Endothelial cell of umbilical vein (primary cell): ENCODE data around the gene GPAT3.

Experiments used
- CTCF ChIP-seq, 2 donors: IDR thresholded peaks; 1 replicate in 1 of 2; 2 replicates in 1 of 2; pipeline ENCODE4 v1.5.1; 2011; ENCODE audit warnings: low read length in 2 of 2, mild to moderate bottlenecking in 2 of 2, moderate library complexity in 2 of 2, control low read depth in 1 of 2, inconsistent platforms in 1 of 2, low read depth in 1 of 2; ENCODE audit not compliant: insufficient read depth in 1 of 2; ENCODE audit errors: extremely low read depth in 1 of 2
- EZH2 ChIP-seq: IDR thresholded peaks from 2 replicates; pipeline ENCODE4 v1.6.1; 2012; ENCODE audit warnings: borderline replicate concordance, low read depth, mild to moderate bottlenecking, moderate library complexity, low read length, inconsistent platforms; ENCODE audit not compliant: severe bottlenecking
- JUN ChIP-seq: IDR thresholded peaks from 2 replicates; pipeline ENCODE4 v1.6.1; 2011; ENCODE audit warnings: borderline replicate concordance, low read depth; ENCODE audit not compliant: insufficient read length, insufficient read depth
- MAX ChIP-seq: IDR thresholded peaks from 2 replicates; pipeline ENCODE4 v1.6.1; 2011; ENCODE audit not compliant: insufficient read depth, insufficient read length
- MYC ChIP-seq: IDR thresholded peaks from one replicate; pipeline ENCODE4 v1.6.1; 2011; ENCODE audit warnings: mild to moderate bottlenecking, low read depth, low read length
- POLR2A ChIP-seq: IDR thresholded peaks from 2 replicates; pipeline ENCODE4 v1.6.1; 2012; ENCODE audit warnings: low read depth, mild to moderate bottlenecking, control low read depth, low read length
- POLR2AphosphoS5 ChIP-seq: IDR thresholded peaks from 2 replicates; pipeline ENCODE4 v1.6.1; 2012; ENCODE audit warnings: low read depth, mild to moderate bottlenecking, control low read depth, low read length, moderate library complexity; ENCODE audit not compliant: insufficient read depth

GRCh38 chr4:83569987-83570386 is 34.1 kb downstream of the GPAT3 start:
- TF ChIP-seq CTCF (IDR thresholded peaks at IDR 0.05; ENCODE audit: extremely low read depth in 1 of 2, insufficient read depth in 1 of 2, low read depth in 1 of 2, low read length in 2 of 2) (no peak), POLR2A (no peak), EZH2 (no peak), POLR2AphosphoS5 (no peak), MAX (no peak), MYC (no peak), JUN (no peak)
